ENCODE results near the gene SOX21. TPM values are rescaled to one million over a fixed set of nuclear protein-coding genes. Genes with fewer than 3 reads are reported as not detected.

The SOX21 gene
- total RNA-seq, 1 donor from 2014 or later, result not detected

GRCh38 chr13:94682229-94682628 lies 30.1 kb downstream of the SOX21 start:
- TF ChIP-seq, protein P1, sequence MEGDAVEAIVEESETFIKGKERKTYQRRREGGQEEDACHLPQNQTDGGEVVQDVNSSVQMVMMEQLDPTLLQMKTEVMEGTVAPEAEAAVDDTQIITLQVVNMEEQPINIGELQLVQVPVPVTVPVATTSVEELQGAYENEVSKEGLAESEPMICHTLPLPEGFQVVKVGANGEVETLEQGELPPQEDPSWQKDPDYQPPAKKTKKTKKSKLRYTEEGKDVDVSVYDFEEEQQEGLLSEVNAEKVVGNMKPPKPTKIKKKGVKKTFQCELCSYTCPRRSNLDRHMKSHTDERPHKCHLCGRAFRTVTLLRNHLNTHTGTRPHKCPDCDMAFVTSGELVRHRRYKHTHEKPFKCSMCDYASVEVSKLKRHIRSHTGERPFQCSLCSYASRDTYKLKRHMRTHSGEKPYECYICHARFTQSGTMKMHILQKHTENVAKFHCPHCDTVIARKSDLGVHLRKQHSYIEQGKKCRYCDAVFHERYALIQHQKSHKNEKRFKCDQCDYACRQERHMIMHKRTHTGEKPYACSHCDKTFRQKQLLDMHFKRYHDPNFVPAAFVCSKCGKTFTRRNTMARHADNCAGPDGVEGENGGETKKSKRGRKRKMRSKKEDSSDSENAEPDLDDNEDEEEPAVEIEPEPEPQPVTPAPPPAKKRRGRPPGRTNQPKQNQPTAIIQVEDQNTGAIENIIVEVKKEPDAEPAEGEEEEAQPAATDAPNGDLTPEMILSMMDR (IDR thresholded peaks at IDR 0.05; ENCODE audit: borderline replicate concordance), result no peak
- intact Hi-C loops (cut with micrococcal nuclease), result no loop called here
- Histone ChIP-seq H3K27ac (replicated peaks) (no peak overlapping the region), H3K9me3 (replicated peaks) (no peaks in the 10 kb centered on the region), H3K4me3 (no peak overlapping the region), H3K27me3 (ENCODE audit: low read depth) (peaks cover 70% of the 10 kb centered on the region), H3K36me3 (no peaks in the 10 kb centered on the region), H3K4me1 (no peaks in the 10 kb centered on the region)
- DNase-seq, result no peak

- Histone ChIP-seq H3K9me3 (replicated peaks) (no peaks in the 10 kb centered on the region), H3K4me3 (no peak overlapping the region), H3K27me3 (ENCODE audit: low read depth) (peaks cover 71% of the 10 kb centered on the region), H3K4me1 (no peaks in the 10 kb centered on the region), H3K36me3 (no peaks in the 10 kb centered on the region), H3K27ac (replicated peaks) (no peak overlapping the region)
- DNase-seq, result no peak
- intact Hi-C loops (cut with micrococcal nuclease), result no loop called here
- TF ChIP-seq, protein P1 (IDR thresholded peaks at IDR 0.05; ENCODE audit: borderline replicate concordance), result no peak
Measured at GRCh38 chr13:94679614-94680013, 32.7 kb downstream of the SOX21 start.

- TF ChIP-seq, protein P1 (IDR thresholded peaks at IDR 0.05; ENCODE audit: borderline replicate concordance), result no peak
- Histone ChIP-seq H3K27ac (replicated peaks) (no peak overlapping the region), H3K27me3 (ENCODE audit: low read depth) (peaks cover 63% of the 10 kb centered on the region), H3K4me3 (no peak overlapping the region), H3K36me3 (no peaks in the 10 kb centered on the region), H3K4me1 (no peaks in the 10 kb centered on the region), H3K9me3 (replicated peaks) (no peaks in the 10 kb centered on the region)
- DNase-seq, result no peak
- intact Hi-C loops (cut with micrococcal nuclease), result no loop called here
Measured at GRCh38 chr13:94678845-94679244, 33.5 kb downstream of the SOX21 start.

DNA sequence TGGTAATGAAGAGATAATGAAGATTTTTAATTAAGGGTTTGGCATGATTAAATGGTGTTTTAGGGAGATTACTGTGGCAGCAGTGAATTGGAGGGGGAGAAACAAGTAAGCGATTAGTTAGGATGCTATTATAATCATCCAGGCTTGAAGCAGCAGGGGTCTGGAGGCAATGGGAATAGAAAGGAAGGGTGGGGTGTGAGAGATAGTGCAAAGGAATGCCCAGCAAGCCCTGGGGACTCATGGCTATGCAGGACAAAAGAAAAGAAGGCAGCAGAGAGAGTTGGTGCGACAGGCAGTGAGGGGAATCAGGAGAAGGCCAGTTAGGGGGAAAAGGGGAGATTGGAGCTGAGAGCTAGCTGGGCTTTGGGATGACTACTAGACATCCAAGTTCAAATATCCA lies 34.5 kb downstream of the SOX21 start:
- DNase-seq, result no peak
- Histone ChIP-seq H3K4me1 (no peaks in the 10 kb centered on the region), H3K4me3 (no peak overlapping the region), H3K36me3 (no peaks in the 10 kb centered on the region), H3K27me3 (ENCODE audit: low read depth) (peaks cover 53% of the 10 kb centered on the region), H3K27ac (replicated peaks) (no peak overlapping the region), H3K9me3 (replicated peaks) (no peaks in the 10 kb centered on the region)
- intact Hi-C loops (cut with micrococcal nuclease), result no loop called here
- TF ChIP-seq, protein P1 (IDR thresholded peaks at IDR 0.05; ENCODE audit: borderline replicate concordance), result no peak

- intact Hi-C loops (cut with micrococcal nuclease), result no loop called here
- Histone ChIP-seq H3K36me3 (no peaks in the 10 kb centered on the region), H3K27me3 (ENCODE audit: low read depth) (peaks cover 44% of the 10 kb centered on the region), H3K4me3 (no peak overlapping the region), H3K27ac (replicated peaks) (no peak overlapping the region), H3K9me3 (replicated peaks) (no peaks in the 10 kb centered on the region), H3K4me1 (no peaks in the 10 kb centered on the region)
- no peak for DNase-seq
- TF ChIP-seq, protein P1 (IDR thresholded peaks at IDR 0.05; ENCODE audit: borderline replicate concordance), result peak; percentile 66
Measured at GRCh38 chr13:94674609-94675348, 37.6 kb downstream of the SOX21 start.

Measured in left ventricle myocardium inferior (tissue), 1 donor.